Occipital lobe (tissue), 2 donors: Measurements from ENCODE around the gene KREMEN1. TPM values are rescaled to one million over a fixed set of nuclear protein-coding genes. Genes with fewer than 3 reads are reported as not detected.

Experiments
- DNase-seq: peaks from one replicate; lab custom pipeline; 2025; lab: John Stamatoyannopoulos, UW
- total RNA-seq: library from RNA; depleted of rRNA; stranded (reverse); fragments of >200 nt; gene quantifications from one replicate; pipeline ENCODE4 v1.2.3, GENCODE V29; 2014

Gene KREMEN1
- total RNA-seq, 1 donor from 2014 or later, result 18.9 TPM

DNA sequence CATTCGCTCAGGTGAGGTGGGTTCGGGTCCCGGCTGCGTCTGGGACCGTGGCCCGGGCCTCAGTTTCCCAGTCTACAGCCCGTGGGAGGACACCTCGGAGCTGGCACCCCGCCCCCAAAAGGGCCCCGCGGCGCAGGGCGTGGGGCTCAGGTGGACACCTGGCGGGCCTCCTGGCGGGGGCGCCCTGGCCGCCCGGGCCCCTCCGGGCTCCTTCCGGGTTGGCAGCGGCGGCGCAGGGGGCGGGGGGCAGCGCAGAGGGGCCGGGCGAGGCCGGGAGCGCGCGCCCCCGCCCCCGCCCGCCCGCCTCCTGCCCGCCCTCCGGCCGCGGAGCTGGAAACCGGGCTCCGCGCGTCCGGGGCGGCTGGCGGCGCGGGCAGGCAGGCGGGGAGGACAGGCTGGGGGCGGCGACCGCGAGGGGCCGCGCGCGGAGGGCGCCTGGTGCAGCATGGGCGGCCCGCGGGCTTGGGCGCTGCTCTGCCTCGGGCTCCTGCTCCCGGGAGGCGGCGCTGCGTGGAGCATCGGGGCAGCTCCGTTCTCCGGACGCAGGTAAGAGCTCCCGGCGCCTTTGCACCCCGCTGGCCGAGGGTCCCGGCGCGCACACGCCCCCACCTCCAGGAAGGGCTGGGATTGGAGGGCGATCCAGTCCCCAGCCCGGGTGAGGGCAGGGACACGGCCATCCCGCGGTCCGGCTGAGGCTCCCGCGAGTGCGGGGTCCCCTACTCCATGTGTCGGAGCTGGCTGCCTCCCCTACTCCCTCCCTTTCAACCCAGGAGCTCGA, 132.9 kb downstream of the KREMEN1 start, which contains the start of gene EMID1:
TSS of gene EMID1 (plus strand) at position 303 of the 778 bp plus-strand sequence. CDS start at position 446, 143 bp downstream.
- no peak for DNase-seq

DNA sequence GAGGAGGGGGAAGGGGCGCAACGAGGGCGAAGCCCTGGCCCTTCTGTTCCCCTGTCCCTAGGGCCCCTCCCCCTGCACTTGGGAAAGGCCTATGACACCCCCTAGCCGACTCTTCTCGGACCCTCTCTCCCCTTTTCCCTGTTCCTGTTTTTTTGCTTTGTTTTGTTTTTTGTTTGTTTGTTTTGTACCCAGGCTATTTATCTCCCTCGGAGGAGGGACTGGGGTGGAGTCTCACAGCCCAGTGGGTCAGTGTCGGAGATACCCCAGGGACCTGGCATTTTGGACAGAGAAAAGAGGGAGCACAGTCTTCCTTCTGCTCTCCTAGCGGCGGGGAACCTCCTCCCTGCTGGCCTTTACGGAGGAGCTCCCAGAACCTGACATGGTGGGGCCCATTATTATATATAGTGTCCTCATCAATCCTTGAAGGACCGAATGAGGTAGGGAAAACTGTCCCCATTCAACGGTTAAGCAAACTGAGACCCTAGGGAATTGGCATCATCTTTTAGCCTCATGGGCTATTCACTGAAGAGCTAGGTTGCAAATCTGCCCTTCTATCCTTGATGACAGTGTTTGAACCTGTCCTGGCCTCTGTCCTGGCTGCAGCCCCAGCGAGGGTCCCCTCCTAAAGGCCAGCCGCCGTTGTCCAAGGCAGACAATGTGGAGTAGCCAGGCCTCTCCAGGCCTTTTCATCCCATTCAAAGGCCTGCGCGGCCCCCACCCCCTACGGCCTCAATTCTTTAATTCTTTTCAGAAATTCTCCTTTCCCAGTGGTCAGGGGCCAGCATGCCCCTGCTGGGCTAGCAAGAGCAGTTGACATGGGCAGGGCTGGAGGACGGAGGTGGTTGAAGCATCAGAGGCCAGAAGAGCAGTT, 133.8 kb downstream of the KREMEN1 start:
- DNase-seq, result no peak

DNA sequence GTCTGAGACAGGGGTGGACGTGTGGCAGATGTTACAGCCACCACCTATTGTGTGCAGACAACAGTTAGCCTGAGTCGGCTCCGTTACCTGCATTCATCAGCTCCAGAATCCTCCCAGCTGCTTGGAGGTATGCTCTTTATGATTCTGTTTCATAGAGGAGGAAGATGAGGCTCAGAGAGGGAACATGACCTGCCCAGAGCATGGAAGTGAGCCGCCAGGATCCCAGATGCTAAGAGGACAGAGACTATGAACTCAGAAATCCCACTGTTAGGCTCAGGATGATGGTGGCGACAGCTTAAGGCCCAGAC, 134.4 kb downstream of the KREMEN1 start:
- DNase-seq, result no peak

DNA sequence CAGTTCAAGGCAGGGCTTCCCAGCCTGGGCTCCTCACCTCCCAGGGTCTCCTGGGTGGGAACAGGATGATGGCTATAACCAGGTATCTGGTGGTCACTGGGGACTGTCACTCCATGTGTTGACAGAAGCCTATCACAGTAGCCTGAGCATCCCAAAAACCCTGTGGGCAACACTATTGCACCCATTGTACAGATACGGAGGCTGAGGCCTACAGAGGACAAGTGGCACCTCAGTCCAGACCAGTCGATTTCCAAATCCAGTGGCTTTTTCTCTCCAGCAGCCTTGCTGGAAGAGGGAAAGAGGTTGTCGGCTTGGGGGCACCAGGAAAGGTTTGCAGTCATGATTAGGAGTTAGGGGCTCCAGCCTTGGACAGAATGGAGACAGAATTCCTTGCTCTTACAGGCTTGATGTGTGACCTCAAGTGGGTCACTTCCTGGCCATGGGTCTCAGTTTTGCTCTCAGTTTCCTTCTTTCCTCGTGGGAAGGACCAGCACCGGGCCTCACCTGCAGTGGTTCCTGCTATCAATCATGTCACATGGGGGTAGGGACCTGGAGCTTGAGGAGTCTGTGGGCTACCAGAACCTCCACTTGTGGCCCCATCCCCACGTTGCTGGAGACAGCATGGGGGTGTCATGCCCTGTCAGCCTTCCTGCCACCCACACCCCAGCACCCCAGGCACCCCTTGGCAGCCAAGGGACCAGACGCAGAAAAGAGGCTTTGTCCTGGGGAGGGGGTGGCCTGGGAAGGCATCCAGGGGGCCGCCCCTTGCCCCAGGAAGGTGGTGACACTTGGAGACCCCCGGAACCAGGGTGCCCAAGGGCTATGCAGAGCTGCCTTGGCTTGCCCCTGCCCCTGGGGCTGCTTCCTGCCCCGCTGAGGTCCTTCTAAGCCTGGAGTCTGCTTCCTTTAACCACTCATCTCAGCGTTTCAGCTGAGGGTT, 135.0 kb downstream of the KREMEN1 start:
- no peak for DNase-seq

DNA sequence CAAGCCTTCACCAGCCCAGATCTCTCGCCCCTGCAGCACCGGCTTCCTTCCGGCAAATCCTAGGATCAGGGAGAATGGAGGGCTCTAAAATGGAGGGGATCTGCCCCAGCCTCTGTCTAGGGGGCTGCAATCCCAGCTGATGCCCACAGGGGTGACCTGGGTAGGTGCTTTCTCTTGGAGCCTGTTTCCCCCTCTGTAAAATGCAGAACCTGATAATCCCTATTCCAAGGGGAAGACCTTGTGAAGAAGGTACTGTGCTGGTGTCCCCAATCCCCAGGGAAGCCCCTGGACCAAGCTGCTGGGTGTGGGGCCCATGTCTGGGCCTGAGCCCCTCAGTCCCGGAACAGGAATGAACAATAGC, 135.6 kb downstream of the KREMEN1 start:
- DNase-seq, result no peak

DNA sequence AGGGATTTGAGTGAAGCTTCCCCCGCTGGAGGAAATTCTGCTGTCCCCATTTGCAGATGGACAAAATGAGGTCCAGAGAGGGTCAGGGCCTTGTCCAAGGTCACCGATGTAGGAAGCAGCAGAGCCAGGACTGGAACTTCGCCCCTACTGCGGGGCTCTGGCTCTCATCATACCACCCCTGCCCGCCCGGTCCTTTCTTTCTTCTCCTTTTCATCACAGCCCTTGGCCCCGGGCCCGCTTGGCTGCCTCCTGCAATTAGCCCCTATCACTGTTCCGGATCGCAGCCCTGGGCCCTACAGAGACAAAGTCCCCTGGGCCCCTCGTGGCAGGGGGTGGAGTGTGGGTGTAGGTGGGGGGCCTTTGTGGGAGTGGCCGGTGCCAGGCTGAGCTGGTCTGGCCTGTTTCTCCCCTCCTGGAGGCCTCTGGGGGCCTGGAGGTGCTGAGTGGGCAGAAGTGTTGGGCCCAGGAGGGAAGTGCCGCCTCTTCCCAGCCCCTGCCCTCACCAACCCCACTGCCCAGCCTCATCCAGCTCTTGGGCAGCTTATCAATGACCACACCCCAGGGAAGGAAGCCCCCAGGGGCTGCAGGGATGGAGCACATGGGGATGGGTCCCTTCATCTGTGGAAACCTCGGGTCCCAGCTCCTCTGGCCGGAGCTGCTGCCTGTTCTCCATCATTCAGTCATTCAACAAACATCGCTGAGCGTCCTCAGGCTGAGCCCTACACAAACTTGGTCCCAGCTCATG, 136.2 kb downstream of the KREMEN1 start:
- no peak for DNase-seq

DNA sequence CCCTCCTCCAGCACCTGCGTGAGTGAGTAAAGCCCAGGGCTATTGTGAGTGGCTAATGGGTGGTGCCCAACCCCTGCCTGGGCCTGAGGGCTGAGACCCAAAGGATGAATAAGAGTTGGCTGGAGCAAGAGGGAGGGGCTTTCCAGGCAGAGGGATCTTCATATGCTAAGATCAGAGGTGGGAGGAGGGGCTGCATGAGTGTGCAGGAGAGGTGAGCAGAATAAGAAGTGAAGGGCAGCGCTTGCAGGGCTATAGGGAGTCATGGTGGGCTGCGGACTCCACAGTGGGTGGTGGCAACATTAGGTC, 136.7 kb downstream of the KREMEN1 start:
- DNase-seq, result no peak

DNA sequence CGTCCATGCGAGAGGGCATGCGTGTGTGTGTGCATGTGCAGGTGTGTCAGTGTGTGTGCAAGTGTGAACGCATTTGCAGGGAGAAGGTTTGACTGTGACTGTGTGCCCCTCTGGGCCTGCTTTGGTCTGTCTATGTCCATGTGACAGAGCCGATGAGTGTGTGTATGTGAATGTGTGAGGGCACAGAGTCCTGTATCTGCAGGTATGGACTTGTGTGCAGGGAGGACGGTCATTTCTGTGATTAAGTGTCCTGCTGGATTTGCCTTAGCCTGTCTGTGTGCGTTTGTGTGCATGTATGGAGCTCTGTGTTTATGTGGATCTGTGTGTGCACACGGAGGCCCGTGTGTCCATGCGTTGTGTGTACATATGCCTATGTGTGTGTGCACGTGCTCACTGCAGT, 138.2 kb downstream of the KREMEN1 start:
- DNase-seq, result no peak

DNA sequence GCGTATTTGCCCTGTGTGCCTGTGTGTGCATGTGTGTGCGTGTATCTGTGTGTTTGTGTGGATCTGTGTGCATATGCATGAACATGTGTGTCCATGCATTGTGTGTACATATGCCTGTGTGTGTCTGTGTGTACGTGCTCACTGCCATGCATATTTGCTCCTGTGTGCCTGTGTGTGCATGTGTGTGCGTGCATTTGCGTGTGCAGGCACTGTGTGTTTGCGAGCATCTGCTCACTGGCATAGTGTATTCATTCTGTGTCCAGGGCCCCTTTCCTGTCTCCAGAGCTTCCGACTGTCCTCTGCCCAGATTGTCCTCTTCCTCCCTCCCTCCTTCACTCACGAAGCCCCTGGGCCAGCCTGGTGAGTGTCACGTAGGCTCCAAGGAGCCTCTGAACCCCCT, 138.6 kb downstream of the KREMEN1 start:
- DNase-seq, result no peak

DNA sequence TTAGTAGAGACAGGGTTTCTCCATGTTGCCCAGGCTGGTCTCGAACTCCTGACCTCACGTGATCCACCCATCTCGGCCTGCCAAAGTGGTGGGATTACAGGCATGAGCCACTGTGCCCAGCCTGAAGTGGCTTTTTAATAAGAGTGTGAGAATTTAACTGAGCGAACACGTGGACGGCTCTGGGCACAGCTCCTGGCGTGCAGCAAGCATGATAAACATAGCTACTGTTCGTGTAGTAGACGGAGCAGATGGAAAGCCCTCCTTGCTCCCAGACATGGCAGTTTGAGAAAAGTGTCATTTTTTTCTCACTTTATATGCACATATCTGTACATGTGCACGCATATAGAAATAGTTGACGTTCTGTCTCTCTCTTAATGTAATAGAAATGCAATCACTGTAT, 139.9 kb downstream of the KREMEN1 start:
- no peak for DNase-seq

DNA sequence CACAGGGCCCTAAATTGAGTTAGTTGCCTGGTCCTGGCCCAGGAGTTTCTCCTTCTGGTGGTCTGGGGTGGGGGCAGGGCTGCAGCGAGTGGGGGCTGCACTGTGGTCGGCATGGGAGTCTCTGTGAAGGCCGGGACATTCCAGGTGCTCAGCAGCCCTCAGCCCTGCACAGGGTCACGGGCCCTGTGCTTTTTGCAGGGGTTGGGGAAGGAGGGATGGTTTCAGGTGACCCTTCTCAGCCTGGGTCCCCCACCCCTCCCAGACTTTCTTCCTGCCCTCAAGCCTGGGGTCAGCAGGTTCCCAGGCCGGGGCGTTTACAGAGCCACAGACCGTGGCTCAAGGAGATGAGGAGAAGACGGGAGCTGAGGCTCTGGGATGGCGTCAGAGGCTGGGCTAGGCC, 140.7 kb downstream of the KREMEN1 start:
- DNase-seq, result no peak

DNA sequence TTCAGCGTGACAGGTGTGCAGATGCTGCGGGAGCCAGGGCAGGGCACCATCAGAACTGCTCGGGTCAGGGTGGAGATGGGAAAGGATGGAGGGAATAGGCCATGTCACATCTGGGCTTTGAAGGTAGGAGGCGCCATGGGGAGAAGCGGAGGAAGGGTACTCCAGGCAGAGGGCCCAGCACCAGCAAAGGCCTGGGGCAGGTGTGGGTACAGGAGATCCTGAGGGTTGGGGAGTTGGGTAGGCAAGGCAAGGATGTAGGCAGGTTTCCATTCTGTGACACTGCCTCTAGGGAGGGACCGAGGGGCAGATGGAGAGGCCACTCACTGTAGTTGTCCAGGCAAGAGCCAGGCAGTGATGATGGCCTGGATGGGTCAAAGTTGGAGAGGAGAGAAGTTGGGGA, 141.4 kb downstream of the KREMEN1 start:
- DNase-seq, result no peak

DNA sequence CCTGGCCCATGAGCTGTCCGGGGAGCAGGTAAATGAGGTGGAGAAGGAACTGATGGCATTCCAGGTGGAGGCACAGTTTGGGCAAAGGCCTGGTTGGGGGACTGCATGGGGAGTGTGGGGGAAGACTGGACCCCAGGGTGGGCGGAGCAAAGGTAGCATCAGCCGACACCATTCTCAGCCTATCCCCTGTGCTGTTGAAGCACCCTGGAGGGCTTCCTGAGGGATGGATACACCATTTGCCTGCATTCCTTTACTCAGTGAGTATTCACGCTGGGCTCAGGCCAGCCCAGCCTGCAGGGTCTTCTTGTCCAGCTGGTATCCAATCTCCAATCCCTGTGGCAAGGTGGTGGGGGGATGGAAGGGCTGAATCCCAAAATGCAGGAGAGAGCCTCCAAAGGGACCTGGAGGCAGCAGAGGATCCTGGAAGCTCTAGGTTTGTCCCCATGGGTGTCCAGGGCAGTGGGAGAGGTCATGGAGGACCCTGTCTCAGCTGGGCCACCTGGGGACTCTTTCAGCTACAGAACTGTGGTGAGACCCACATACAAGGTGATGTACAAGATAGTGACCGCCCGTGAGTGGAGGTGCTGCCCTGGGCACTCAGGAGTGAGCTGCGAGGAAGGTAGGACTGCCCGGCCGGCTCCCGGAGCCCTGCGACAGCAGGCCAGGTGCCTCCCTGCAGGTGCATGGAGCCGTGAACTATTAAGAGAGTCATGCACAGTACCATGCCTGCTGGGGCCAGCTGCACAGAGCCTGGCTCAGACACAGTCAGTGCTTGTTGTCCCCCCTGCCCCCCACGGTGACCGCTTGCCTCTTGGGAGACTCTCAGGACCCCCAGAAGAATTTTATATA, 142.4 kb downstream of the KREMEN1 start:
- no peak for DNase-seq

DNA sequence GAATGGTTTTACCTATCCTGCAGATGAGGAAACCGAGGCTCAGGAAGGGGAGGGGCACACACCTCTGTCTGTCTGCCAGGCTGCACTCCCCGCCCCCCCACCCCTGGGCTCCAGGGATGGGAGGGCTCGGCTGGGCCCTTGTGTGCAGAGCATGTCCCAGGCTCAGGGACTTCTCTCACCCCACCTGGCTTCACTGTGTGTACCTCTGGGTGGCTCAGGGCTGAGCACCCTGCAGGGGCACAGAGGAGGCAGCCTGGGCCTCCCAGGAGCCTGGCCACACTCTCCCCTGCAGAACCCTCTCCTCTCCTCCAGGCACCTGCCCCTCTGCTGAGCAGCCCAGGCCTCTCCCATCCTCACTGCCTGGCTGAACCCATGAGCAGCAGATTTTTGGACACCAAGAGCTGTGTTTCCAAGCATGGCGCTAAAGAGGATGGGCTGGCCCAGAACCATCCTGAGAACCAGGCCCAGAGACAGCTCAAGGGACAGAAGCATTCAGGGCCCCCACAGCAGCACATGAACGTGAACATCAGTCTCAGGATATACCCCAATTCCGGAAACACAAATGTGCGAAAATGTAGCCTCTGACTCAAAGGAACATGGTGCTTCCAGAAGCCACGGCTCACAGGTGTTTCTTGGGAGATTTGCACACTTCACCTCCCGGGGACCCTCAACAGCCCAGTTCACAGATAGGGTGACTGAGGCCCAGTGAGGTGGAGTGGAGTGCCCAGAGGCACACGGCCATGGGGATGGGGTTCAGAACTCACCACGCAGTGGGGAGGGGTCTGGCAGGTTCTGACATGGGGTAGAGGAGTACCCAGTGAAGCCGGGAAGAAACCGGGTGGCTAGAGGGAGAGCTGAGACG, 143.4 kb downstream of the KREMEN1 start:
- no peak for DNase-seq

DNA sequence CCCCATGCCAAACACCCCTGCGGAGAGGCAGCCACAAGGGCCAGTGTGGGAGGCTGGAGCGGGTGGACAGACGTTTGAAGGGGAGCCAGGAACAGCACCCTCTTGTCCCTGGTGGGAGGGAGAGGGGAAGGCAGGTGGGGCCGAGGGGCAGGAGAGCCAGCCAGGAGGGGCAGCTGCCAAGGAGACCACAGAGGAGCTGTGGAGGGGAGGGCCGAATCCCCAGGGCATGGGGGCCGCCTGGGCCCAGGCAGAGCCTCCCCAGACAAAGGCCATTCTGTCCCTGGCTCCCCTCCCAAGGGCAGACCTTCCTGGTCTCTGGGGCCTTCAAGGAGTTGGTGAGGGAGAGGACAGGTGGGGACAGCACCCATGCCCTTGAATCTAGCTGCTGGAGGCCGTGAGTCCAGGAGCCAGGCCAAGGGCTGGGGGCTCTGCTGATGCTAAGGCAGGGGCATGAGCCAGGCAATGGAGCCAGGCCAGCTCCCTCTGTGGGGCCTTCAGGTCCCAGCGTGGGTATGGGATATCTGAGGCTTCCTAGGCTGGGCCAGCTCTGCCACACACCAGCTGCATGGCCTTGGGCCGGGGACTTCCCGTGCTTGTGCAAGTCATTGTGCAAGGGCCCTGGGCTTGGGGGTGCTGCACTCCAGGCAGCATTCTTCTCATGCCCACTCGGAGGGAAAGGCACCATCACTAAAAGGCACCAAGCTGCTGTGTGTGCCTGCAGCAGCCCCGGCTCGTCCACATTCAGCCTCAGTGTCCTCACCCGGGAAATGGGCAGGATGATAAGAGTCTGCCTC, 144.2 kb downstream of the KREMEN1 start:
- no peak for DNase-seq
